HepG2 (cell line): ENCODE results near the gene DRC3. TPM values are rescaled to one million over a fixed set of nuclear protein-coding genes. Genes with fewer than 3 reads are reported as not detected.

Source experiments
- ATAC-seq: fragments of 200-7000 bp; cut with Tn5 transposase; 3 replicates; pipeline ENCODE4 v1.9.1; 2020; ENCODE audit warnings: mild to moderate bottlenecking, moderate library complexity
- BruUV-seq: library from RNA; stranded (reverse); fragments of 400-500 nt; replicated peaks from 2 replicates; lab custom pipeline; 2021; lab: Mats Ljungman, UMichigan
- CTCF ChIA-PET: fragments of 300-600 bp; formaldehyde crosslinking; extraction: SDS; loops from one replicate; lab custom pipeline; 2021; ENCODE audit warnings: low total read pairs, inconsistent platforms, low intra/inter-chr PET ratio; lab: Yijun Ruan, JAX
- POLR2A ChIA-PET: fragments of 350-600 bp; sonication (Branson Sonifier 250); formaldehyde crosslinking; loops from one replicate; lab custom pipeline; 2020; ENCODE audit warnings: antibody characterized with exemption, inconsistent platforms; lab: Yijun Ruan, JAX
- DNase-seq: peaks from one replicate; pipeline ENCODE4 v3.0.0-alpha.2; 2015; ENCODE audit warnings: low spot score
- FAIRE-seq: peaks from 3 replicates; lab custom pipeline; 2011; peaks lifted over from hg19 to GRCh38; lab: Jason Lieb, UNC
- H2AFZ ChIP-seq: one replicate; pipeline ENCODE4 v1.6.1; 2011; ENCODE audit warnings: low read length, inconsistent platforms
- H3K27ac ChIP-seq: fragments of 300-600 bp; 3 replicates; pipeline ENCODE4 v1.8.0; 2011; ENCODE audit warnings: mixed run types, mild to moderate bottlenecking, mixed read lengths, low read length, inconsistent platforms; ENCODE audit not compliant: insufficient read depth; ENCODE audit errors: extremely low read length
- H3K27me3 ChIP-seq, 2 experiments: fragments of 200-600 bp in 1 of 2; 2 replicates in 1 of 2; 3 replicates in 1 of 2; pipeline versions ENCODE4 v1.6.0 to v1.8.0; 2011; ENCODE audit warnings: low read length in 2 of 2, mild to moderate bottlenecking in 2 of 2, moderate library complexity in 2 of 2, inconsistent platforms in 1 of 2; ENCODE audit not compliant: insufficient read depth in 2 of 2, control insufficient read depth in 1 of 2
- H3K36me3 ChIP-seq, 2 experiments: fragments of 200-600 bp in 1 of 2; replicated peaks in 1 of 2; 2 replicates in 1 of 2; 3 replicates in 1 of 2; pipeline versions ENCODE4 v1.5.1 to v1.8.0; 2011; ENCODE audit warnings: low read length in 2 of 2, inconsistent platforms in 1 of 2; ENCODE audit not compliant: insufficient read depth in 2 of 2, control insufficient read depth in 1 of 2
- H3K4me1 ChIP-seq: 2 replicates; pipeline ENCODE4 v1.5.1; 2012; ENCODE audit warnings: low read length, inconsistent platforms; ENCODE audit not compliant: insufficient read depth
- H3K4me2 ChIP-seq: 2 replicates; pipeline ENCODE4 v1.6.0; 2011; ENCODE audit warnings: low read depth, low read length, inconsistent platforms
- H3K4me3 ChIP-seq, 3 experiments: fragments of 200-600 bp in 1 of 3; sonication (generic), shearing (Covaris generic) in 1 of 3; replicated peaks in 1 of 3; 2 replicates each; pipeline ENCODE4 v1.5.1; 2011 to 2016; ENCODE audit warnings: low read length in 3 of 3, inconsistent platforms in 2 of 3, low read depth in 2 of 3, mild to moderate bottlenecking in 2 of 3, control low read depth in 1 of 3, mixed read lengths in 1 of 3; ENCODE audit not compliant: insufficient read depth in 1 of 3
- H3K79me2 ChIP-seq: one replicate; pipeline ENCODE4 v1.6.1; 2011; ENCODE audit warnings: low read length, inconsistent platforms; ENCODE audit not compliant: insufficient read depth
- H3K9ac ChIP-seq: 2 replicates; pipeline ENCODE4 v1.6.0; 2011; ENCODE audit warnings: mild to moderate bottlenecking, low read depth, low read length, inconsistent platforms; ENCODE audit not compliant: insufficient read depth
- H3K9me3 ChIP-seq: 2 replicates; pipeline ENCODE4 v1.5.1; 2012; ENCODE audit warnings: mild to moderate bottlenecking, low read length
- H4K20me1 ChIP-seq: 2 replicates; pipeline ENCODE4 v1.6.0; 2011; ENCODE audit warnings: inconsistent platforms, mild to moderate bottlenecking, low read length, moderate library complexity; ENCODE audit not compliant: insufficient read depth
- ARID4A ChIP-seq: sonication (generic); formaldehyde crosslinking; IDR thresholded peaks from 2 replicates; pipeline ENCODE4 v1.5.0; 2020; ENCODE audit warnings: mild to moderate bottlenecking, missing genetic modification reagents, borderline replicate concordance
- IKZF1 ChIP-seq: fragments of 450-650 bp; IDR thresholded peaks from 2 replicates; pipeline ENCODE4 v1.7.1; 2016
- PRMT3 ChIP-seq: sonication (generic); formaldehyde crosslinking; IDR thresholded peaks from 2 replicates; pipeline ENCODE4 v1.8.1; 2022; ENCODE audit warnings: low read depth, mild to moderate bottlenecking, moderate library complexity, missing genetic modification reagents, borderline replicate concordance
- THAP8 ChIP-seq: sonication (generic); formaldehyde crosslinking; IDR thresholded peaks from 2 replicates; pipeline ENCODE4 v1.5.1; 2020; ENCODE audit warnings: missing genetic modification reagents, mild to moderate bottlenecking, borderline replicate concordance
- ZBTB10 ChIP-seq: sonication (generic); formaldehyde crosslinking; IDR thresholded peaks from 2 replicates; pipeline ENCODE4 v1.4.0; 2020; ENCODE audit warnings: missing genetic modification reagents, borderline replicate concordance
- ZNF136 ChIP-seq: sonication (generic); formaldehyde crosslinking; IDR thresholded peaks from 2 replicates; pipeline ENCODE4 v1.8.1; 2022; ENCODE audit warnings: low read depth, mild to moderate bottlenecking, moderate library complexity, missing genetic modification reagents
- ZNF263 ChIP-seq: sonication (generic); formaldehyde crosslinking; IDR thresholded peaks from 2 replicates; pipeline ENCODE4 v1.4.0; 2020; ENCODE audit warnings: missing genetic modification reagents
- ZNF282 ChIP-seq: fragments of 450-650 bp; IDR thresholded peaks from 2 replicates; pipeline ENCODE4 v1.6.1; 2018; ENCODE audit not compliant: partially characterized antibody
- WGBS: methylation state at CpG from one replicate; pipeline ENCODE4 v1.1.6; 2017; ENCODE audit warnings: low lambda C conversion rate; 5-methylcytosine and 5-hydroxymethylcytosine counted together
- in situ Hi-C: cut with HindIII; loops from 2 replicates; pipeline ENCODE4 v1.10.0; 2017; ENCODE audit warnings: low pct_unique_long_range_greater_than_20kb; ENCODE audit not compliant: extremely low pct_ligation_motif_present
- intact Hi-C: fragments of 100-400 bp; cut with micrococcal nuclease; formaldehyde crosslinking; loops from one replicate; pipeline ENCODE4 v1.10.0; 2022; ENCODE audit not compliant: unreplicated experiment
- polyA plus RNA-seq, 8 experiments: library from polyadenylated mRNA; depleted of rRNA in 3 of 8; stranded (reverse) in 7 of 8; unstranded in 1 of 8; fragments of >200 nt; fragmentation: Illumina TruSeq in 4 of 8; extraction: Trizol in 4 of 8; gene quantifications; 2 replicates each; pipeline versions ENCODE4 v1.2.1 to v1.2.3, GENCODE V29; 2011 to 2016; ENCODE audit warnings: low read depth in 4 of 8, missing spikeins in 1 of 8, mixed read lengths in 1 of 8; ENCODE audit not compliant: insufficient read depth in 1 of 8
- total RNA-seq, 5 experiments: library from RNA; depleted of rRNA; stranded (reverse); fragments of >200 nt; fragmentation: Illumina TruSeq; extraction: Trizol; gene quantifications; 2 replicates each; pipeline ENCODE4 v1.2.3, GENCODE V29; 2016; ENCODE audit warnings: low read depth in 1 of 5

Gene DRC3
- total and polyA plus RNA-seq, 2 of the 13 experiments (the other 11 are each of a cell fraction or from before 2014, with no cell fraction given): 0.53 to 0.87 TPM

- no peak for DNase-seq
- Histone ChIP-seq H4K20me1 (no peaks in the 10 kb centered on the region), H3K36me3 (no peaks in the 10 kb centered on the region; a peak in 1 of 5 replicates), H3K4me2 (no peak overlapping the region), H3K4me1 (peaks cover 7% of the 10 kb centered on the region), H3K27ac (no peak overlapping the region), H3K4me3 (no peak overlapping the region), H3K79me2 (no peaks in the 10 kb centered on the region), H3K27me3 (no peaks in the 10 kb centered on the region), H3K9ac (no peak overlapping the region), H3K9me3 (no peaks in the 10 kb centered on the region), H2AFZ (no peak overlapping the region)
- POLR2A ChIA-PET: no interaction called here
- ATAC-seq: peak; percentile 83
- intact Hi-C loops (no loop called here), in situ Hi-C loops (loop anchor here (25.0 kb wide), 1 partner anchor 107 kb away; the partner anchor contains the start of gene MYO15A)
- no peak for TF ChIP-seq ZBTB10 (CRISPR knock-in tag)
- TF ChIP-seq THAP8: no peak
- TF ChIP-seq IKZF1: no peak
- TF ChIP-seq ZNF282: no peak
- TF ChIP-seq ZNF263: 0 out of 2 replicates have a peak, but pooled peaks have one; percentile 48
- no peak for TF ChIP-seq ZNF136 (CRISPR knock-in tag)
- TF ChIP-seq ARID4A: no peak
- no peak for TF ChIP-seq PRMT3 (CRISPR knock-in tag)
- CTCF ChIA-PET: no interaction called here
- 91% methylated on average over 9 of the region's 9 CpGs for WGBS
- FAIRE-seq: no peak
- BruUV-seq: no TSS peak
Observed at GRCh38 chr17:18004884-18005305, 32.2 kb downstream of the DRC3 start.
